Muscle of leg (tissue), 11 donors: ENCODE data around the gene LENG9. TPM values are rescaled to one million over a fixed set of nuclear protein-coding genes. Genes with fewer than 3 reads are reported as not detected.
A peak's percentile ranks its signal among the peaks of the same experiment; 100 is the strongest.

Source experiments
- DNase-seq: peaks from one replicate; pipeline ENCODE4 v3.0.0; 2013
- H3K27ac ChIP-seq: one replicate; pipeline ENCODE4 v1.5.1; 2013; ENCODE audit warnings: mild to moderate bottlenecking, low read length, control low read depth
- H3K27me3 ChIP-seq: one replicate; pipeline ENCODE4 v1.6.1; 2013; ENCODE audit warnings: low read length; ENCODE audit not compliant: control insufficient read depth, insufficient read depth
- H3K36me3 ChIP-seq: one replicate; pipeline ENCODE4 v1.6.1; 2013; ENCODE audit warnings: low read length; ENCODE audit not compliant: control insufficient read depth, insufficient read depth
- H3K4me1 ChIP-seq: one replicate; pipeline ENCODE4 v1.6.1; 2013; ENCODE audit warnings: low read length; ENCODE audit not compliant: control insufficient read depth, insufficient read depth
- H3K4me3 ChIP-seq: one replicate; pipeline ENCODE4 v1.5.1; 2013; ENCODE audit warnings: low read length, control low read depth
- H3K9me3 ChIP-seq: replicated peaks from 2 replicates; pipeline ENCODE4 v1.6.1; 2013; ENCODE audit warnings: low read depth, low read length; ENCODE audit not compliant: control insufficient read depth
- WGBS: methylation state at CpG from one replicate; pipeline ENCODE4 v1.1.5; 2013; ENCODE audit warnings: missing lambda C conversion rate; ENCODE audit not compliant: insufficient coverage; 5-methylcytosine and 5-hydroxymethylcytosine counted together
- polyA plus RNA-seq, 8 donors: library from polyadenylated mRNA; unstranded; fragments of 120-200 nt; gene quantifications; one replicate each; pipeline versions ENCODE4 v1.2.1 to v1.2.3, GENCODE V29; 2013; ENCODE audit warnings: inconsistent platforms in 1 of 8, low replicate concordance in 1 of 8; ENCODE audit not compliant: insufficient read length in 8 of 8, insufficient read depth in 1 of 8
- total RNA-seq: library from RNA; stranded (reverse); fragments of 120-200 nt; gene quantifications from one replicate; pipeline ENCODE4 v1.2.4, GENCODE V29; 2013

The LENG9 gene
- total and polyA plus RNA-seq, 9 donors: 1.5 to 4.1 (median 2.7) TPM

- no peak overlapping the region for H3K27ac ChIP-seq
- DNase-seq: no peak
- H3K27me3 ChIP-seq: peaks cover 54% of the 10 kb centered on the region
- no peaks in the 10 kb centered on the region for H3K36me3 ChIP-seq
- H3K9me3 ChIP-seq: no peaks in the 10 kb centered on the region
- peaks cover 23% of the 10 kb centered on the region for H3K4me1 ChIP-seq
- peak overlapping the region; percentile 10 for H3K4me3 ChIP-seq
- 5% methylated on average over 18 of the region's 28 CpGs for WGBS
These were observed 47.5 kb downstream of the LENG9 start for GRCh38 chr19:54415901-54416673.

GRCh38 chr19:54415208-54415900 lies 48.2 kb downstream of the LENG9 start, which contains the start of gene TTYH1:
TSS of gene TTYH1 (plus strand) at chr19:54415464. CDS start at chr19:54415553, 89 bp downstream.
- Histone ChIP-seq H3K4me1 (peaks cover 18% of the 10 kb centered on the region), H3K27ac (no peak within 1 kb of the TSS), H3K27me3 (peaks cover 47% of the 10 kb centered on the region), H3K4me3 (peak within 1 kb of the TSS; percentile 10), H3K36me3 (no peaks in the 10 kb centered on the region), H3K9me3 (no peaks in the 10 kb centered on the region)
- under 1% methylated on average over 45 of the region's 68 CpGs for WGBS
- DNase-seq: no peak

- 86% methylated on average over 1 of the region's 4 CpGs for WGBS
- Histone ChIP-seq H3K36me3 (no peaks in the 10 kb centered on the region), H3K4me3 (no peak overlapping the region), H3K27me3 (peaks cover 39% of the 10 kb centered on the region), H3K27ac (no peak overlapping the region), H3K9me3 (no peaks in the 10 kb centered on the region), H3K4me1 (peaks cover 11% of the 10 kb centered on the region)
- DNase-seq: no peak
These were observed 49.4 kb downstream of the LENG9 start for GRCh38 chr19:54414156-54414555.

- WGBS: no CpG with 5 or more reads among the region's 4 CpGs
- Histone ChIP-seq H3K9me3 (no peaks in the 10 kb centered on the region), H3K4me1 (peaks cover 5% of the 10 kb centered on the region), H3K27me3 (peaks cover 33% of the 10 kb centered on the region), H3K36me3 (no peaks in the 10 kb centered on the region), H3K27ac (no peak overlapping the region), H3K4me3 (no peak overlapping the region)
- DNase-seq: no peak
These were observed 50.7 kb downstream of the LENG9 start for GRCh38 chr19:54412877-54413276.

Other genes with a start within 250 kb of the LENG9 start
- 1.4 TPM for gene LILRB3, start 240.8 kb downstream of the LENG9 start, total RNA-seq
- gene LILRB3, start 240.8 kb downstream of the LENG9 start, polyA plus RNA-seq: 1 to 10 TPM; 1.6 to 4.2 (median 2.9) TPM
- 0.71 TPM for gene LILRA6, start 221.0 kb downstream of the LENG9 start, total RNA-seq
- gene LILRA6, start 221.0 kb downstream of the LENG9 start, polyA plus RNA-seq: 1 to 10 TPM; 1.0 to 2.6 (median 1.8) TPM
- 5.5 TPM for gene LILRB5, start 206.5 kb downstream of the LENG9 start, total RNA-seq
- gene LILRB5, start 206.5 kb downstream of the LENG9 start, polyA plus RNA-seq: 10 to 100 TPM in 2 of 8 donors, 1 to 10 TPM in 6; 6.1 to 11.8 (median 8.2) TPM
- 0.53 TPM for gene LILRB2, start 182.7 kb downstream of the LENG9 start, total RNA-seq
- 1 to 10 TPM; 1.4 to 2.9 (median 2.2) TPM for gene LILRB2, start 182.7 kb downstream of the LENG9 start, polyA plus RNA-seq
- 0.22 TPM for gene LILRA5, start 150.6 kb downstream of the LENG9 start, total RNA-seq
- 1 to 10 TPM in 2 of 8 donors, under 1 TPM in 6; 0.17 to 1.5 (median 0.61) TPM for gene LILRA5, start 150.6 kb downstream of the LENG9 start, polyA plus RNA-seq
- gene LILRA4, start 124.6 kb downstream of the LENG9 start, total RNA-seq: not detected
- under 1 TPM in 1 of 8 donors, not detected in 7; 0.48 TPM for gene LILRA4, start 124.6 kb downstream of the LENG9 start, polyA plus RNA-seq
- 5.3 TPM for gene LAIR1, start 98.8 kb downstream of the LENG9 start, total RNA-seq
- 10 to 100 TPM in 1 of 8 donors, 1 to 10 TPM in 7; 6.8 to 11.8 (median 7.4) TPM for gene LAIR1, start 98.8 kb downstream of the LENG9 start, polyA plus RNA-seq
- gene TTYH1, start 48.3 kb downstream of the LENG9 start, total RNA-seq: 3.6 TPM
- gene TTYH1, start 48.3 kb downstream of the LENG9 start, polyA plus RNA-seq: 10 to 100 TPM in 1 of 8 donors, 1 to 10 TPM in 7; 2.7 to 13.1 (median 5.1) TPM
- gene LENG8, start 14.6 kb downstream of the LENG9 start, total RNA-seq: 28.7 TPM
- gene LENG8, start 14.6 kb downstream of the LENG9 start, polyA plus RNA-seq: 100 to 1,000 TPM in 6 of 8 donors, 10 to 100 TPM in 2; 47.6 to 155 (median 105) TPM
- 39.4 TPM for gene CDC42EP5, start 9.5 kb upstream of the LENG9 start, total RNA-seq
- 10 to 100 TPM; 33.4 to 65.7 (median 46.5) TPM for gene CDC42EP5, start 9.5 kb upstream of the LENG9 start, polyA plus RNA-seq
- not detected for gene LAIR2, start 39.1 kb upstream of the LENG9 start, total RNA-seq
- gene LAIR2, start 39.1 kb upstream of the LENG9 start, polyA plus RNA-seq: under 1 TPM in 2 of 8 donors, not detected in 6; 0.29 to 0.41 TPM
- 0.53 TPM for gene LILRA2, start 110.0 kb upstream of the LENG9 start, total RNA-seq
- 1 to 10 TPM in 4 of 8 donors, under 1 TPM in 4; 0.51 to 1.6 (median 1.0) TPM for gene LILRA2, start 110.0 kb upstream of the LENG9 start, polyA plus RNA-seq
- 0.31 TPM for gene LILRA1, start 129.9 kb upstream of the LENG9 start, total RNA-seq
- under 1 TPM; 0.30 to 0.73 (median 0.42) TPM for gene LILRA1, start 129.9 kb upstream of the LENG9 start, polyA plus RNA-seq
- gene LILRB1, start 166.7 kb upstream of the LENG9 start, total RNA-seq: 0.53 TPM
- gene LILRB1, start 166.7 kb upstream of the LENG9 start, polyA plus RNA-seq: 1 to 10 TPM in 7 of 8 donors, under 1 TPM in 1; 0.98 to 2.1 (median 1.2) TPM
- 0.71 TPM for gene LILRB4, start 199.2 kb upstream of the LENG9 start, total RNA-seq
- gene LILRB4, start 199.2 kb upstream of the LENG9 start, polyA plus RNA-seq: 1 to 10 TPM in 6 of 8 donors, under 1 TPM in 2; 0.93 to 2.1 (median 1.2) TPM